GM23248 (cell line): ENCODE data around the gene NUP210. TPM values are rescaled to one million over a fixed set of nuclear protein-coding genes. Genes with fewer than 3 reads are reported as not detected.

Experiments
- DNase-seq: peaks from one replicate; pipeline ENCODE4 v3.0.0-alpha.2; 2015
- H2AFZ ChIP-seq: fragments of 200-600 bp; sonication (generic); 2 replicates; pipeline ENCODE4 v1.6.1; 2016; ENCODE audit warnings: antibody characterized with exemption
- H3F3A ChIP-seq: fragments of 200-600 bp; sonication (generic); 2 replicates; pipeline ENCODE4 v1.6.1; 2016; ENCODE audit warnings: mild to moderate bottlenecking, antibody characterized with exemption, mixed run types; ENCODE audit not compliant: insufficient read depth
- H3K27ac ChIP-seq: fragments of 200-600 bp; sonication (generic); 2 replicates; pipeline ENCODE4 v1.5.1; 2016; ENCODE audit warnings: mild to moderate bottlenecking
- H3K27me3 ChIP-seq: fragments of 200-600 bp; sonication (generic); replicated peaks from 2 replicates; pipeline ENCODE4 v1.6.1; 2016; ENCODE audit warnings: mild to moderate bottlenecking; ENCODE audit not compliant: insufficient read depth
- H3K36me3 ChIP-seq: fragments of 200-600 bp; sonication (generic); 2 replicates; pipeline ENCODE4 v1.6.1; 2016; ENCODE audit warnings: low read depth, mild to moderate bottlenecking
- H3K4me1 ChIP-seq: fragments of 200-600 bp; sonication (generic); 2 replicates; pipeline ENCODE4 v1.6.1; 2016; ENCODE audit warnings: mild to moderate bottlenecking; ENCODE audit not compliant: insufficient read depth
- H3K4me2 ChIP-seq: fragments of 200-600 bp; sonication (generic); one replicate; pipeline ENCODE4 v1.6.1; 2016; ENCODE audit warnings: mild to moderate bottlenecking; ENCODE audit not compliant: unreplicated experiment
- H3K4me3 ChIP-seq: fragments of 200-600 bp; sonication (generic); 2 replicates; pipeline ENCODE4 v1.5.1; 2016; ENCODE audit warnings: mild to moderate bottlenecking
- H3K79me2 ChIP-seq: fragments of 200-600 bp; sonication (generic); 2 replicates; pipeline ENCODE4 v1.6.1; 2016; ENCODE audit warnings: mild to moderate bottlenecking; ENCODE audit not compliant: insufficient read depth
- H3K9ac ChIP-seq: fragments of 200-600 bp; sonication (generic); 2 replicates; pipeline ENCODE4 v1.6.1; 2016; ENCODE audit warnings: mild to moderate bottlenecking
- H3K9me2 ChIP-seq: fragments of 200-600 bp; sonication (generic); 2 replicates; pipeline ENCODE4 v1.6.1; 2016; ENCODE audit warnings: mixed run types, mild to moderate bottlenecking, moderate library complexity; ENCODE audit not compliant: insufficient read depth
- H3K9me3 ChIP-seq: fragments of 200-600 bp; sonication (generic); one replicate; pipeline ENCODE4 v1.6.1; 2017; ENCODE audit warnings: low read depth
- H4K20me1 ChIP-seq: fragments of 200-600 bp; sonication (generic); 2 replicates; pipeline ENCODE4 v1.6.0; 2016; ENCODE audit not compliant: insufficient read depth
- EZH2 ChIP-seq: fragments of 200-600 bp; sonication (generic); IDR thresholded peaks from 2 replicates; pipeline ENCODE4 v1.6.1; 2018; ENCODE audit warnings: antibody characterized with exemption, mild to moderate bottlenecking; ENCODE audit not compliant: insufficient read depth, poor library complexity, severe bottlenecking
- EZH2phosphoT487 ChIP-seq: fragments of 200-600 bp; sonication (generic); IDR thresholded peaks from 2 replicates; pipeline ENCODE4 v1.6.1; 2018; ENCODE audit warnings: antibody characterized with exemption, moderate library complexity, mild to moderate bottlenecking, low read depth; ENCODE audit not compliant: insufficient read depth
- WGBS, 2 experiments: methylation state at CpG; one replicate each; pipeline ENCODE4 v1.1.6; 2015 to 2017; ENCODE audit warnings: low lambda C conversion rate in 2 of 2, low coverage in 1 of 2; ENCODE audit errors: missing lambda C conversion rate in 2 of 2; 5-methylcytosine and 5-hydroxymethylcytosine counted together
- in situ Hi-C: fragments of 300-500 bp; cut with MboI; formaldehyde crosslinking; loops from 2 replicates; pipeline ENCODE4 v1.15.0; 2020
- polyA plus RNA-seq: library from polyadenylated mRNA; unstranded; fragments of >200 nt; fragmentation: Nextera tagmentation; extraction: Ambion mirVana; gene quantifications from 2 replicates; pipeline ENCODE4 v1.2.1, GENCODE V29; 2016
- total RNA-seq: library from RNA; depleted of rRNA; stranded (reverse); fragments of >200 nt; shearing (Covaris generic); gene quantifications from 2 replicates; pipeline ENCODE4 v1.2.3, GENCODE V29; 2014

Gene NUP210
- total and polyA plus RNA-seq, 2 experiments from 2014 or later: 0.04 TPM; not detected in 1

DNA sequence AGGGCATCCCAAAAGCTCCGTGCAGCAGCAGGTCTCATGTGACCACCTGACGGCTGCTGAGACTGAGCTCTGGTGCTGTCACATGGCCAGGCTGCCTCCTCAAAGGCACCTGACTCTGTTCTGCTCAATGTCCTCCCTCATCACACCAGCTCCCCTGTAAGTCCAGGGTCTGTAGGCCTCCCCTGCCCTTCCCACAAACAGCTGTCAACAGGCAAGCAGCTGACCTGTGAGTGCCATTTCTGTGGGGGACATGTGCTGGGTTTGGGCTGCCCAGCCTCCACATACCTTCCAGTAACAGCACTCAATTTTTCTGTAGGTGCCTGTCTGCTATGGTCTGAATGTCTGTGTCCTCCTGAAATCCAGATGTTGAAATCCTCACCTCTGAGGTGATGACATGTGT is 11.2 kb downstream of the NUP210 start:
- Histone ChIP-seq H3F3A (no peaks in the 10 kb centered on the region), H3K4me3 (no peak overlapping the region), H3K79me2 (no peaks in the 10 kb centered on the region), H4K20me1 (no peaks in the 10 kb centered on the region), H3K4me2 (no peak overlapping the region), H3K9ac (no peak overlapping the region), H3K9me2 (no peaks in the 10 kb centered on the region), H2AFZ (no peak overlapping the region), H3K9me3 (no peaks in the 10 kb centered on the region), H3K27ac (no peak overlapping the region), H3K27me3 (no peaks in the 10 kb centered on the region), H3K36me3 (no peaks in the 10 kb centered on the region), H3K4me1 (no peaks in the 10 kb centered on the region)
- no peak for DNase-seq
- WGBS, 2 experiments: 75 to 76% methylated on average over 2 of the region's 2 CpGs
- in situ Hi-C loops: no loop called here
- TF ChIP-seq EZH2: no peak
- TF ChIP-seq EZH2phosphoT487: no peak

GRCh38 chr3:13407926-13408325 is 12.2 kb downstream of the NUP210 start:
- H3K9me3 ChIP-seq: no peaks in the 10 kb centered on the region

GRCh38 chr3:13407475-13407874 is 12.6 kb downstream of the NUP210 start:
- H3K4me1 ChIP-seq: no peaks in the 10 kb centered on the region
- H3F3A ChIP-seq: no peaks in the 10 kb centered on the region
- no peaks in the 10 kb centered on the region for H3K36me3 ChIP-seq
- no peak for DNase-seq
- in situ Hi-C loops: no loop called here
- WGBS, 2 experiments: 43 to 50% methylated on average over 1 of the region's 1 CpG
- TF ChIP-seq EZH2 (no peak), EZH2phosphoT487 (no peak)
- H3K4me2 ChIP-seq: no peak overlapping the region
- H3K9me2 ChIP-seq: no peaks in the 10 kb centered on the region
- H3K27me3 ChIP-seq: no peaks in the 10 kb centered on the region
- H3K4me3 ChIP-seq: no peak overlapping the region
- H4K20me1 ChIP-seq: no peaks in the 10 kb centered on the region
- no peak overlapping the region for H3K9ac ChIP-seq
- H2AFZ ChIP-seq: no peak overlapping the region
- no peaks in the 10 kb centered on the region for H3K79me2 ChIP-seq
- no peaks in the 10 kb centered on the region for H3K9me3 ChIP-seq
- no peak overlapping the region for H3K27ac ChIP-seq

More at GRCh38 chr3:13407926-13408325, 12.2 kb downstream of the NUP210 start:
- Histone ChIP-seq H2AFZ (no peak overlapping the region), H3K9me2 (no peaks in the 10 kb centered on the region), H3K27me3 (no peaks in the 10 kb centered on the region), H3K79me2 (no peaks in the 10 kb centered on the region), H3K27ac (no peak overlapping the region), H3K9ac (no peak overlapping the region), H3K4me1 (no peaks in the 10 kb centered on the region), H3K36me3 (no peaks in the 10 kb centered on the region), H3K4me3 (no peak overlapping the region), H4K20me1 (no peaks in the 10 kb centered on the region), H3K4me2 (no peak overlapping the region), H3F3A (no peaks in the 10 kb centered on the region)
- no peak for TF ChIP-seq EZH2phosphoT487
- TF ChIP-seq EZH2: no peak
- DNase-seq: no peak
- in situ Hi-C loops: no loop called here

DNA sequence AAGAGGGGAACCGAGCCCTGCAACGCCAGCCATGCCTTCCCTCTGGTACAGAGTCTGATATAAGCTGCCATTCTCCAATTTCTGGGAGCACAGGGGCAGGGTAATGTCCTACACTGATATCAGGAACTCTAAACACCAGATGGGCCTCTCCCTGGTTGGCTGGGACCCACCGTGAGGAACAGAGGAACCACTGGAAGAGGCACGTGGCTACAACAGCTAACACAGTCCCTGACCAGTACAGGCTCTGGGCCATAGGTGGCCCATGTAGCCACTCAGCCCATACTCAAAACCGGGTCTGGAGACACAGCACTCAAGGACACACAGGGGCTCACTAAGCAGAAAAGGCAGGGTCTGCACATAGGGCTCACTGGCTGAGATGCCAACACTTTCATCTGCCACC is 13.9 kb downstream of the NUP210 start:
- Histone ChIP-seq H4K20me1 (no peaks in the 10 kb centered on the region), H2AFZ (no peak overlapping the region), H3F3A (no peaks in the 10 kb centered on the region), H3K27me3 (no peaks in the 10 kb centered on the region), H3K4me2 (no peak overlapping the region), H3K9me2 (no peaks in the 10 kb centered on the region), H3K9me3 (no peaks in the 10 kb centered on the region), H3K9ac (no peak overlapping the region), H3K4me1 (no peaks in the 10 kb centered on the region), H3K79me2 (no peaks in the 10 kb centered on the region), H3K36me3 (no peaks in the 10 kb centered on the region), H3K27ac (no peak overlapping the region), H3K4me3 (no peak overlapping the region)
- TF ChIP-seq EZH2phosphoT487: no peak
- no peak for TF ChIP-seq EZH2
- 51 to 60% methylated on average over 5 of the region's 5 CpGs for WGBS, 2 experiments
- in situ Hi-C loops: no loop called here
- no peak for DNase-seq

DNA sequence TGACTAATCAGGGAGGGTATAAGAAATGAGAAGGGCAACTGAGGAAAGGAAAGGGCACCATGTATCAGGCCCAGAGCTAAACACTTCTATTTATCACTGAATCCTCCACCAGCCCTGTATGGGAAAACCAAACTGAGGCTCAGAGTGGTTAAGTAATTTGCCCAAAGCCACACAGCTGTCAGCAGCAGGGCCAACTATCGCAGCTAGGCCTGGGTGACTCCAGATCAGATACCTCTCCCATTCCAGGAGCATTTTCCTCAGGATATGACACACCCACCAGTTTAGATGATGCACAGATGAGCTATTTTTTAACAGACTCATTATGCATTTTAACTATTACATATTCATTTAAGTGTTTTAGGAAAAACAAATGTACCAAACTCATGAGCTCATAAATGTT is 14.5 kb downstream of the NUP210 start:
- Histone ChIP-seq H3K36me3 (no peaks in the 10 kb centered on the region), H3K79me2 (no peaks in the 10 kb centered on the region), H3K9me2 (no peaks in the 10 kb centered on the region), H3K4me3 (no peak overlapping the region), H2AFZ (no peak overlapping the region), H3K9me3 (no peaks in the 10 kb centered on the region), H3K9ac (no peak overlapping the region), H3K27me3 (no peaks in the 10 kb centered on the region), H4K20me1 (no peaks in the 10 kb centered on the region), H3K4me2 (no peak overlapping the region), H3K4me1 (no peaks in the 10 kb centered on the region), H3F3A (no peaks in the 10 kb centered on the region), H3K27ac (no peak overlapping the region)
- in situ Hi-C loops: no loop called here
- 64 to 86% methylated on average over 1 of the region's 1 CpG for WGBS, 2 experiments
- DNase-seq: peak; percentile 11
- TF ChIP-seq EZH2: no peak
- no peak for TF ChIP-seq EZH2phosphoT487
